Ovary (tissue), 3 donors: Measurements from ENCODE around the gene VARS2.

ENCODE experiments used
- CTCF ChIP-seq, 3 donors: fragments of 450-650 bp in 2 of 3; fragments of 200-600 bp in 1 of 3; IDR thresholded peaks; one replicate each; pipeline versions ENCODE4 v1.5.1 to v1.8.0; 2016 to 2022; ENCODE audit warnings: antibody characterized with exemption in 3 of 3, mild to moderate bottlenecking in 1 of 3
- EP300 ChIP-seq: sonication (generic); formaldehyde crosslinking; IDR thresholded peaks from one replicate; pipeline ENCODE4 v1.6.1; 2017; ENCODE audit warnings: antibody characterized with exemption
- donor health status: DM: no; HTN: no; CAD: no.

- TF ChIP-seq CTCF (IDR thresholded peaks at IDR 0.05) (no peak), EP300 (no peak)
Measured at GRCh38 chr6:30955367-30956042, 41.5 kb downstream of the VARS2 start.
